Endothelial cell of hepatic sinusoid (primary cell): ENCODE measurements around the gene HTR6.
"Not testable (repeated sequence)": the region's sequence is repeated elsewhere in the genome, so short reads cannot be mapped to it uniquely, and the experiment has no call there.

Experiments
- in situ Hi-C: cut with HindIII; loops from 2 replicates; pipeline ENCODE4 v1.10.0; 2017; ENCODE audit warnings: low sequenced_read_pairs

Gene HTR6

DNA sequence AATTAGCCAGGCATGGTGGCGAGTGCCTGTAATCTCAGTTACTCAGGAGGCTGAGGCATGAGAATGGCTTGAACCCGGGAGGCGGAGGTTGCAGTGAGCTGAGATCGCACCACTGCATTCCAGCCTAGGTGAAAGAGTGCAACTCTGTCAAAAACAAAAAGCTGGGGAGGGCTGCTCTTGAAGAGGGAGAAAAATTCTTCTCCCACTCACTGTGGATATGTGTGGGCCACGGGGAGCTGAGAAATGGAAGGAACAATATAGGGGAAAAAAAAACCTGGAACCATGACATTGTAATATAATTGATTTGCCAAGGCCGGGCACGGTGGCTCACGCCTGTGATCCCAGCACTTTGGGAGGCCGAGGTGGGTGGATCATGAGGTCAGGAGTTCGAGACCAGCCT lies 27.9 kb upstream of the HTR6 start:
- in situ Hi-C loops, result not testable (repeated sequence)

- in situ Hi-C loops, result no loop called here
Measured at GRCh38 chr1:19637606-19638005, 27.1 kb upstream of the HTR6 start.

DNA sequence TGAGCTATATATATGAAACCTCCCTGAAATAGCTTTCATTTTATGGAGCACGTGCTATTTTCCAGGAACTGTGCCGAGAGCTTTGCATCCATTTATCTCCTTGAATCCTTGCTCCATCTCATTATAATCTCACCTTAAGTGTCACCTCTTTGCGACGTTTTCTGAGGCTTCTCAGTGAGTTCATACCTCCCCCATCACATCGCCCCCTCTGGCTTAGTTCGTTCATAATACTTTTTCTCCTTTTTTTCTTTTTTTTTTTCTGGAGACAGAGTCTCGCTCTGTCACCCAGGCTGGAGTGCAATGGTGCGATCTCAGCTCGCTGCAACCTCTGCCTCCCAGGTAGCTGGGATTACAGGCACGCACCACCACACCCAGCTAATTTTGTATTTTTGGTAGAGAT lies 25.4 kb upstream of the HTR6 start:
- in situ Hi-C loops, result not testable (repeated sequence)

DNA sequence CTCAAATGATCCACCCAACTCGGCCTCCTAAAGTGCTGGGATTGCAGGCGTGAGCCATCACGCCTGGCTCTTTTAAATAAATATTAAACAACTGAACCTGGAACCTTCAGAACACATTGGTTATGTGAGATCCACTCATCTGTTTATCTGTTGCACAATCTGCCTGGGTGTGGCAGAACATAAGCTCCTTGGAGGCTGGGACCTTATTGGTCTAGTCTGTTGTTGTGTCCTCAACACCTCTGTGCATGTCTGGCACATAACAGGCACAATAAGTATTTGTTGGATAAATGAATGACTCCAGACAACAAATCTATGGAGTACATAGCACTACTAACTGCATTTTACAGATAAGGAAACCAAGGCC lies 24.7 kb upstream of the HTR6 start:
- in situ Hi-C loops, result no loop called here

DNA sequence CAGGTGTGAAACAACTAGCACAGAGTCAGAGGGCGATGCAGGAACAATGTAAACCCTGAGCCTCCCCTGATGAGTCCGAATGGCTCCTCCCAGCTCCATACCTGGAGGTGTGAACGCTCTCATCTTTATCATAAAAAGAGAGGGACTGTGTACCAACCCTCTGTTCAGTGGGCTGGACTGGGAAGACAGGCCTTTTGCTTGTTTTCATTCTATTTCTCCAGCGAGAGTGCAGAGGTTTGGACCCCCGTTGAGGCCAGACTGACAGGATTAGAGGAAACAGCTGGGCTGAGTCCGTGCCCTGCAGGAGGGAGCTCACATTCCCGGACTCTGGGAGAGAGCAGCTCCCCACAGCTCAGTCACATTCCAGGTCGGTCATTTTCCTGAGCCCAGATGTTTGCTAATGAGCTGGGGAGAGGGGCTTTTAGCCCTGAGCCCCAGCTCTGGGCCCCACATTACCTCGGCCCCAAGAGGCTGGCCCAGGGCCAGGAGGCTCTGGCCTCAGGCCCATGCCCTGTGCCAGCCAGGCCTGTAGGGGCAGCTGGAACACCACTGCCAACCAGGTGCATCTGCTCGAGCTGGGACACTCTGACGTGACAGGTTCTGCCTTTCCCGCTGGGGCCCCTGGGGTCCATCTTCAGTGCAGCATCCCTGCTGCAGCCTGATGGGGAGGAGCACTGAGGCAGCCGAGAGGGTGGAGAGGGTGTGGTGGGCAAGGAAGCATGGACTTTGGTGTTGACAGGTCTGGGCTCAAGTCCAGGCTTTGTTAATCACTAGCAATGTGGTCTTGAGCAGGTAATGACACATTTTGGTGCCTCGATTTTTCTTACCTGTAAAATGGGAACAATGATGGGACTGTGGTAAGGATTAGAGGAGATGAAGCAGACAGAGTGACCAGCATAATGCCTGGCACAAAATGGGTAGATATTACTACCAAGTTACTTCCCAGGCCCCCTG lies 24.0 kb upstream of the HTR6 start:
- in situ Hi-C loops, result no loop called here

GRCh38 chr1:19643121-19643520 lies 21.6 kb upstream of the HTR6 start:
- in situ Hi-C loops, result no loop called here

GRCh38 chr1:19643602-19644394 lies 20.9 kb upstream of the HTR6 start, which contains the start of gene NBL1:
Gene NBL1, plus strand, starts transcription at chr1:19644311. Its CDS starts 10,720 bp downstream, at chr1:19655031.
- in situ Hi-C loops, result no loop called here

DNA sequence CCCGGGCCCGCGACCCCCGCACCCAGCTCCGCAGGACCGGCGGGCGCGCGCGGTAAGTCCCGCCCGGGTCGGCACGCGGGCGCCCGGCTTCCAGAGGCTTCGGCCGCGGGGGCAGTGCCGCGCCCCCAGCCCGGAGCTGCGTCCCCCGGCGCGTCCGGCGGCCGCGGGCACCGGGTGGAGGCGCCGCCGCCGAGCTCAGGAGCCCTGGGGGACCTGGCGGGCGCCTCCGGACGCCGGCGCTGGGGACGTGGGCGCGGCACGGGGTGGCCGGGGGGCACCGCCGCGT lies 20.3 kb upstream of the HTR6 start:
- in situ Hi-C loops, result no loop called here

DNA sequence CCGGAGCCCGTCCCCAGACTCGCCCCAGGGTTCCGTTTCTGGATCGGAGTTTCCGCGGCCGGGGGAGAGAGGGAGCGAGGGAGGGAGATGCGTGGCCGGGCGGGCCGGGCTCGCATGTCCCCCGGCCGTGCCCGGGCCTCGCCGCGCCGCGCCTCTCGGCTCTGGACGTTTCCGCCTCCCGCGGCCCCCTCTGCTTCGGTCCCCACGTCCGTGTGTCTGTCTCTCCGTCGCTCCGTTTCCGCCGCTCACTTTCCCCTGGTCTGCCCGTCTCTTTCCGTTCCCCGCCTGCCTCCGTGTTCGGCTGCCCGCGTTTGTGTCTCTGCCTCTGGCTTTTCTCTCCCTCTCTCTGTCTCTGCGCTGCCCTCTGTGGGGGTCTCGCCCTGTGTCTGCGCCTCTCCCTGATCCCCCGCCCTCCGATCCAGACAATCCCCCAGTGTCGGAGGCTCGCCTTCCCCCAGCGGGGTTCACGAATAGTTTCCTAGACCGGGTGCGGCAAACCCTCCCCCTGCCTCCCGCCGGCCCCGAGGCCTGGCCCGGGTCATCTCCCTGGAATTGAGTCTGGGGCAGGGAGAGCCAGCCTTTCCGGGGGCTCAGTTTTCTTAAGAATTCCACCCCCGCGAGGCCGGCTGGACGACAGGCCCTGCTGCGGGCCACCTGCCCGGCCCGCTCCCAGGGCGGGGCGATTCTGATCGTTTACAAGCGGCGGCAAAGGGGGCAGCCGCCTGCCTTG lies 19.8 kb upstream of the HTR6 start:
- in situ Hi-C loops, result loop anchor here (5.0 kb wide), 1 partner anchor 48 kb away; a partner anchor contains a TSS

- in situ Hi-C loops, result loop anchor here (5.0 kb wide), 1 partner anchor 48 kb away; a partner anchor contains a TSS
Measured at GRCh38 chr1:19645411-19646251, 19.0 kb upstream of the HTR6 start.

DNA sequence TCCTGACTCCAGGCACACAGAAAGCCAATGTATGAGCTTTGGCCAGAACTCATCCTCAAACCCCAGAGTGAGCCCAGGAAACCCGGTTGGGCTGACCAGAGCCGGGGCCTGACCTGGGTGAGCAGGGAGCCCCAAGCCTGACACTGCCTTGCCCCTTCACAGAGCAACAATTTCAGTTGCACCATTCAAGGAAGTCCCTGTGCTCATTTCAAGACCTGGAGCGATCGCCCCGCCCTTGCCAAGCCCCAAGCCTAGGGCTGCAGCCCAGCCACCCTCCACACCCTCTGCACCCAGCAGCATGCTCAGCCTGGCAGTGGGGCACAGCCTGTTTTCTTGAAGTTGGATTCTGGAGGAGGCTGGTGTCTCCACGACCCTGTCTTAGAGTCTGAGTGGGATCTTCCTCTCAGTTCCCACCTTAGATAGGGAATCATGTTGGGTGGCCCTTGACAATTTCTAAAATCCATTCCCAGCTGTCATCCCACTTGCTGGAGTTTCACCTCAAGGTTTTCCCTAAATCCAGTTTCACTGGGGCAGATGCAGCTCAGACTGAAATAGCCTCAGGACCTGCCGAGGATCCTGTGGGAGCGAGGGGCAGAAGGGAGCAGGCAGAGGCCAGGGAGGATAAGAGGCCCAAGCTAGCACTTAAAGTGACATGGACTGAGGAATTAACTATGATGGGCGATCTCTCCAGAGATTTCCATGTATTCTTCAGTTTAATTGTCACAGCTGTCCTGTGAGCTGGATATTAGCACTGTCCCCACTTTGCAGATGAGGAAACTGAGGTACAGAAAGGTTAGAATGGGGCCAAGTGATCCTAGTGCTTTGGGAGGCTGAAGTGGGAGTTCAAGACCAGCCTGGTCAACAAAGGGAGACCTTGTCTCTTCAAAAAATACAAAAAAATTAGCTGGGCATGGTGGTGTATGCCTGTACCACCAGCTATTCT lies 18.0 kb upstream of the HTR6 start:
- in situ Hi-C loops, result loop anchor here (5.0 kb wide), 1 partner anchor 49 kb away; a partner anchor contains a TSS

GRCh38 chr1:19647643-19648042 lies 17.0 kb upstream of the HTR6 start:
- in situ Hi-C loops, result loop anchor here (5.0 kb wide), 1 partner anchor 50 kb away; a partner anchor contains a TSS

GRCh38 chr1:19648239-19648638 lies 16.4 kb upstream of the HTR6 start:
- in situ Hi-C loops, result loop anchor here (5.0 kb wide), 1 partner anchor 51 kb away; a partner anchor contains a TSS

DNA sequence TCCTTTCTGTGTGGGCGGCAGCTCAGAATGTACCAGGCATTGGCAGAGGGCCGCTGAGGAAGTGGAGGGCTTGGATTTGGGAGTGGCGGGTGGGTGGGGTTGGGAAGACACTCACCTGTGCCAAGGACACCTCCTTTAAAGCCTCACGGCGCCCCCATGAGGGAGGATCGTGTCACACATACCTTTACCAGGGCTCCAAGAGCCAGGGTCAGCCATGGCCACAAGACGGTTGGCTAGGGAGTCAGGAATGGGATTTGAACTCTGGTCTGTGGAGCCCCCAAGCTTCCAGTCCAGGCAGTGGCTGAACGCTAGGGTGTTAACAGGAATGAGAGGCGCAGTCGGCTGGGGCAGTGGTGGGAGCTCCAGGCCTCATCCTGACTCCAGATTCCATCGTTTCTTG lies 16.0 kb upstream of the HTR6 start:
- in situ Hi-C loops, result loop anchor here (5.0 kb wide), 1 partner anchor 51 kb away; a partner anchor contains a TSS

GRCh38 chr1:19650416-19651140 lies 14.1 kb upstream of the HTR6 start:
- in situ Hi-C loops, result no loop called here

DNA sequence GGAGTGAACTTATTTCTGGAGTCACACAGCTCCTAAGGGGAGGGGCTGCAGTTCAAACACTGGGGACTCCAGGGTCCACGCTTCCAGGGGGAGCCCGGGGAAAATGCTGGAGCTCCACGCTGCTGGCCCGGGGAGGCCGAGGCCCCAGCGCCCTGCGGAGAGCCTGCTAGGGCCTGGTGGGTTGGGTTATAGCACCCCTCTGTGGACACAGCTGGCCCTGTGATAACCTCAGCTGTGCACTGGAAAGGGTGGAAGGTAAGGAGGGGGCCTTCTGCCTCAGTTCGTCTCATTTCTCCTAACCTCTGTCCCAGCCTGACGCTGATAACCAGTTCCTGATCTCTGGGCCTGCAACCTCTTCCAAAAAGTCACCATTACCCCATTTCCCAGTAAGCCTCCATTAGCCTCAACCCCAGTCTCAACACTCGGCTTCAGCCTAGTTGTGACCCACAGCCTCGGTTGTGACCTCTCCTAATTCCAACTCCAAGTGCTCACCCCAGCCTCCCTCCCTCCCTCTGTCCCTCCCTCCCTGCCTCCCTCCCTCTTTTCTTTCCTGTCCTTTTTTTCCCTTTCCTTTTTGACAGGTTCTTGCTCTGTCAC lies 13.4 kb upstream of the HTR6 start:
- in situ Hi-C loops, result no loop called here

DNA sequence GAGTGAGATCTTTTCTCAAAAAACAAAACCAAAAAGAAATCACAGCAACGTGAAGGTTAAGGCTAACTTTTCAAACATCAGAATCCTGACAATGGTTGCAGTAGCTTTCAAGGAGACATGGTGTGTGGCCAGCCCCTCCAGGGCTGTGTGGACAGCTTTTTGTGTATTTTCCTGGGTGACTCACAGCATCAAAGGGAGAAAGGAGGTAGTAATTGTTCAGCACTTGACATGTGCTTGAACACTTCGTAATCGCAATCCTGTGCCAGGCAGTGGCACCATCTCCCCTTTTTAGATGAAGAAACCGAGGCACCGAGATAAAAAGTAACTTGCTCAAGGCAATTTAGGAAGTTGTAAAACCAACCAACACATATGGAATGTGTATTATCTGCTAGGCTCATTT lies 10.3 kb upstream of the HTR6 start:
- in situ Hi-C loops, result no loop called here
